Adrenal gland (tissue), 5 donors: Measurements from ENCODE around the gene PPP3CA.

Experiments used
- CTCF ChIP-seq, 6 experiments: fragments of 450-650 bp in 4 of 6; fragments of 200-600 bp in 2 of 6; sonication (generic) in 1 of 6; IDR thresholded peaks; 1 replicate in 5 of 6; 2 replicates in 1 of 6; pipeline versions ENCODE4 v1.5.1 to v1.8.0; 2016 to 2021; ENCODE audit warnings: antibody characterized with exemption in 6 of 6, mild to moderate bottlenecking in 2 of 6, moderate library complexity in 1 of 6
- POLR2A ChIP-seq, 2 donors: fragments of 450-650 bp; IDR thresholded peaks; one replicate each; pipeline ENCODE4 v1.6.1; 2017; ENCODE audit warnings: antibody characterized with exemption in 2 of 2, mild to moderate bottlenecking in 2 of 2, moderate library complexity in 1 of 2
- donor health status: DM: no; HTN: no; CAD: no.

- TF ChIP-seq POLR2A (IDR thresholded peaks at IDR 0.05) (no peak), CTCF (IDR thresholded peaks at IDR 0.05) (no peak)
Measured at GRCh38 chr4:101136373-101137370, 210.7 kb downstream of the PPP3CA start.
